HG02642 (cell line): ENCODE results near the gene ASXL2.
"Not testable (repeated sequence)": the region's sequence is repeated elsewhere in the genome, so short reads cannot be mapped to it uniquely, and the experiment has no call there.

ENCODE experiments used
- ATAC-seq: cut with Tn5 transposase; IDR thresholded peaks from one replicate; pipeline ENCODE4 v1.9.1; 2021; ENCODE audit warnings: mild to moderate bottlenecking; ENCODE audit not compliant: unreplicated experiment, poor library complexity

The ASXL2 gene

GRCh38 chr2:25878361-25879132 is at the start of gene ASXL2:
Gene ASXL2 (minus strand): TSS chr2:25878487. CDS start chr2:25878222, 265 bp downstream.
- peak; percentile 95 for ATAC-seq

DNA sequence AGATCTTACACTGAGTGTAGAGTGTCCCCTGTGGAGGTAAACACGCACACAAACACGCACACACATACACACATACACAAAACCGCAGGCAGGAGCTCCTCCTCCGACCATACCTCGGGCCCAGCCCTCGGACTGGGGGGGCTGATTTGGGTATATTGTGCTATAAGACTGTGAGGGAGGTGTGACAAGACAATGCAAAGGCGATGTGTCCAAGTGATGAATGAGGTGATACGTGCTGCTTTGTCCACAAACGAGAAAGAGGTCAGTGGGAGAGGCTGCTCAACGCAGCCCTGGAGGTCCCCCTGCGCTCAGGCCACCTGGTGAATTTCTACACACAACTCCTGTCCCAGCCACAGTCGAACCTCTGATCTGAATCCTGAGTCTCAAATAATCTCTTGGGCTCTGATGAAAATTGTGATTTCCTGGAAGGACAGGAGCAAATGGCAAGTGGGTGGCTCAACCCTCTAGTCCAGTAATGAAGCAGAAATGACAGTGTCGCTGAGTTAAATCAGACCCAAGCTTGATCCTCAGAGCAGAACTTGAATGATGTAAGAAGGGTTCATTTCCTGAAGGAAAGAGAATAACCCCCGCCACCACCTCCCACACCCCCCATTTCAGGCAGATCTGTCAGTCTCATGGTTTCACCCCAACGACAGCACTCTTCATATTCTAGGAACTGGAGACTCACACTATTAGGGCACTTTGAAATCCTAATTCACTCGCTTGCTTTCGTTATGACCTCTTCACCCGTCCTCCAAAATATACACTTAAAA is 48.9 kb upstream of the ASXL2 start:
- ATAC-seq: no peak

- no peak for ATAC-seq
Observed at GRCh38 chr2:25922501-25922900, 44.2 kb upstream of the ASXL2 start.

DNA sequence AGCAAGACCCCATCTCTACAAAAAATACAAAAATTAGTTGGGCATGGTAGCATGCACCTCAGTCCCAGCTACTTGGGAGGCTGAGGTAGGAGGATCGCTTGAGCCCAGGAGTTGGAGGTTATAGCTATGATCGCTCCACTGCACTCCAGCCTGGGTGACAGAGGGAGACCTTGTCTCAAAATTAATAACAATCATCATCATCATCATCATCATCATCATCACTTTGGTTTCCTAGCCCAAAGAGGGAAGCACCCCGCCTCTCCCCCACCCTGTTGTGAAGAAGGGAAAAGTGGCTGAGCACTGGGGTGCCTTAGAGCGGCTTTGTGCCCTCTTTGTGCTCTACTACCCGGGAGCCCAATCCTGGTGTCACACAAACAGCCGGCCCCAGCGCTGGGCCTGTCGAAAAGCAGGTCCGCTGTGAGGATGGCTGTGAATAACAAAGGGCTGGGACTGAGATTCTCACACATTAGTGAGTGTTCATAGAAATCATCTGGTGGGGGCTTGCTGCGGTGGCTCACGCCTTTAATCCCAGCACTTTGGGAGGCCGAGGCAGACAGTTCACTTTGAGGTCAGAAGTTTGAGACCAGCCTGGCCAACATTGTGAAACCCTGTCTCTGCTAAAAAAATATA is 42.6 kb upstream of the ASXL2 start:
- no peak for ATAC-seq

- ATAC-seq: no peak
Observed at GRCh38 chr2:25920336-25920735, 42.0 kb upstream of the ASXL2 start.

DNA sequence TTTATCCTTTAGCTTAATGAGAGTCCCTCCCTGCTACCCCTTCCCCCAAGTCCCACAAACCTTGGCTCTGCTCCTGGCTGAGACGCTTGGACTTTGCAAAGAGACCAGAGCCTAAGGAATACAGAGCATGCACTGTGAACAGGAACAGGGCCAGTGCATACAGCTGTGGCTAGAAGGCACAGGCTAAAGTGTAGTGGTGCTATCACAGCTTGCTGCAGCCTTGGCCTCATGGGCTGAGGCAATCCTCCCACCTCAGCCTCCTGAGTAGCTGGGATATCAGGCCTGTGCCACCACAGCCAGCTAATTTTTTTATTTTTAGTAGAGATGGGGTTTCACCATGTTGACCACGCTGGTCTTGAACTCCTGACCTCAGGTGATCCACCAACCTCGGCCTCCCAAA is 39.5 kb upstream of the ASXL2 start:
- no peak for ATAC-seq

GRCh38 chr2:25917411-25917810 is 39.1 kb upstream of the ASXL2 start:
- ATAC-seq: not testable (repeated sequence)

- not testable (repeated sequence) for ATAC-seq
Observed at GRCh38 chr2:25915944-25916772, 37.9 kb upstream of the ASXL2 start.

- not testable (repeated sequence) for ATAC-seq
Observed at GRCh38 chr2:25915411-25915810, 37.1 kb upstream of the ASXL2 start.

GRCh38 chr2:25913696-25913973 is 35.3 kb upstream of the ASXL2 start:
- not testable (repeated sequence) for ATAC-seq

DNA sequence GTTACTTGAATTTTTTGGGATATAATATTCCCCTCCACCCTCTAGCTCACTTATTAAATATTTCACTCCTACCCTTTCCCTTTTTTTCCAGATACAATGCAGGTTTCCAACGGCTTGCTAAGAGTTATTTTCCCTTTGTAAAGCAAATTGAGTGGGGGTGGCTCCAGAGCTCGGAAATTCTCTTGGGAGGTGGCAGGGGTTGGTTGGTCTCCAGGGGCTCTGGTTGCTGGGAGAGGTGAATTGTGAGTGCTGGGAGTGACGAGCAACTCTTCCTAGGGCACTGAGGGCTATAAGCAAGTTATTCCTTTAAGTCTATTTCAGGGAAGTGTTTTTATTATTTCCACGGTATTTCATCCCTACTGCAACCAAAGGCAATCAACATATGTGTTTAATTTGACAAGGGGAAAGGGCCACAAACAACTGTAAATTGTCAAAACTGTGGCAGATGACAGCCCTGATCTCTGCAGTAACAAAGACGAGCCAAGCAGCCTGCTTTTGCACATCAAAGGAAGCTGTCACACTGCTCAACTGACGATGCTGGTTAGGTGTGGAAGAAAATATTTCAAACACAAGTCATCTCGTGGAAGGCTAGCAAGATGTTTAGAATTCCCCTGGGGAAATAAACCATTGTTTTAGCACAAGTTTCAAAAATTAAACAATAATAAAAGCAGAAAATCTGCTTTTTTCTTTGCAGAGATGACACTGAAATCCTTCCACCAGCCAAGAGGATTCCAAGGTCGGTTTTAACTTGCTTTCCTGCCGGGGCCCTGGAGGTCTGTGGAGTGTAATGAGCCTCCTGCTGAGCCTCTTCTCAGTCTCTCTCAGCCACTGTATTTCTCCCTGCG is 34.8 kb upstream of the ASXL2 start:
- ATAC-seq: no peak

GRCh38 chr2:25909574-25909973 is 31.3 kb upstream of the ASXL2 start:
- ATAC-seq: not testable (repeated sequence)

DNA sequence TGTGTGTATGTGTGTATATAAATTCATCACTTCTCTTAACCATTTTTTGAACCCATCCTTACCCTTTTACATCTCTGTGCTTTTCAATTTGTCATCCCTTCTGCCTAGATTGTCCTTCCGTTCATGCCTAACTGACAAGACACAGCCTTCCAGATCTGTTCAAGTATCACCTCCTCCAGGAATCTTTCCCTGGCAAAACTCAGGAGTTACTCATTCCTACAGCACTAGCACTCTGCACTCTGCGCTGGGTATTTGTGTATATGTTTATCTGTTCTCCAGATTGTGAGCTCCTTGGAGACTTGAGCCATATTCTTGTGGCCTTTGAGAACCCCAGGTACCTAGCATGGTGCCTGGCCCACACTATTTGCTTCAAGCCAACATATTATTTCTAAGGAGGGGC is 26.8 kb upstream of the ASXL2 start:
- ATAC-seq: no peak

DNA sequence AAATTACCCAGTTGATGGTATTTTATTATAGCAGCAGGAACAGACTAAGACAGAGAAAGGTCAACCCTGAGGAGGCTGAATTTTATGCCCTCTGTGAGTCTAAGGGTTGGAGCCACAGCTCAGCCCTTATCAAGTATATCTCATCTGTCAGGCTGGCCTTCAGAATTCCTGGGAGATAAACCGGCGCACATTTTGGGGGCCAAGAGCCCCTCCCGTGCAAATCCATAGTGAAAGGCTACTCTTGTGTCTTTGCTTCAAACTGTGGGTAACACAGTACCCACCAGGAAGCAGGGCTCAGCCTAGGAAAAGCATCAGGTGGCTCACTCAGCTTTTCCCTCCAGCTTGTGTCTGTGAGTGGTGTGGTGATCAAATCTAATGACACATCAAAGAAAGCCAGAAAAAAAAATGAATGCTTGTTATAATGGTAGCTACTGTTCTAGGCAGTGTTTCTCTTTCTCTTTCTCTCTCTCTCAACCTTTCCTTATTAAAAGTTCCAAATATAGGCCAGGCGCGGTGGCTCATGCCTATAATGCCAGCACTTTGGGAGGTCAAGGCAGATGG is 25.0 kb upstream of the ASXL2 start:
- no peak for ATAC-seq

- ATAC-seq: no peak
Observed at GRCh38 chr2:25899404-25899970, 21.2 kb upstream of the ASXL2 start.

GRCh38 chr2:25897506-25897905 is 19.2 kb upstream of the ASXL2 start:
- no peak for ATAC-seq

DNA sequence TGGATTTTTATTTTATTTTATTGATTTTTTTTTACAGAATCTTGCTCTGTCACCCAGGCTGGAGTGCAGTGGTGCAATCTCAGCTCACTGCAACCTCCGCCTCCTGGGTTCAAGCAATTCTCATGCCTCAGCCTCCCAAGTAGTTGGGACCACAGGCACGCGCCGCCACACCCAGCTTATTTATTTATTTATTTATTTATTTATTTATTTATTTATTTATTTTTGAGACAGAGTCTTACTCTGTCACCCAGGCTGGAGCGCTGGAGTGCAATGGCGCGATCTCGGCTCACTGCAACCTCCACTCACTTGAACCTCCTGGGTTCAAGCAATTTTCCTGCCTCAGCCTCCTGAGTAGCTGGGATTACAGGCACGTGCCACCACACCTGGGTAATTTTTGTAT is 18.0 kb upstream of the ASXL2 start:
- not testable (repeated sequence) for ATAC-seq

DNA sequence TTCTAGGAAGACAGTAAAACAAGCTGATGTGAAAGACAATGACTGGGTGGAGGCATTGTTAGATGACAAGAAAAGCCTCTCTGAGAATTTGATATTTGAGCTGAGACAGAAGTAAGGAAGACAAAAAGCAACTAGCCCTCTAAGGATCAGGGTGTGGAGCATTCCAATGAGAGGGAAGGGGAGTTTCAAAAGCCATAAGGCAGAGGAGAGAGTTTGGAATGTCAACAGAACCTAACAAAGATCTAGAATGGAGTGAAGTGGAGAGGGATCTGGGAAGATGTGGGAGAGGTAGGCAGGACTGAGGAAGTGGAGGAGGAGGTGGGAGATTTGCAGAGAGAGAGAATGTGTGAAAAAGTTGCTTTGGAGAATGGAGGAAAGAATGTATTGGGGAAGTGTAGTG is 17.3 kb upstream of the ASXL2 start:
- ATAC-seq: no peak

DNA sequence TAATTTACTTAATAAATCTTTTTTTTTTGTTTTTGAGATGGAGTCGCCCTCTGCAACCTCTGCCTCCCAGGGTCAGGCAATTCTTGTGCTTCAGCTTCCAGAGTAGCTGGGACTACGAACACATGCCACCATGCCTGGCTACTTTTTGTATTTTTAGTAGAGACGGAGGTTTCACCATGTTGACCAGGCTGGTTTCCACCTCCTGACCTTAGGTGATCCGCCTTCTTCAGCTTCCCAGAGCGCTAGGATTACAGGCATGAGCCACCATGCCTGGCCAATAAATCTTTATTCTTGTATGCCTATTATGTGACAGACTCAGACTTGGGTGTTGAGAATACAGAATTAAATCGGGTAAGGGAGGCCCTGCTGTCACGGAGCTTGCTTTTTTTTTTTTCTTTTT is 16.7 kb upstream of the ASXL2 start:
- ATAC-seq: no peak
